HG03139 (cell line): Measurements from ENCODE around the gene NSMF.
"Not testable (repeated sequence)": the region's sequence is repeated elsewhere in the genome, so short reads cannot be mapped to it uniquely, and the experiment has no call there.

Experiments used
- ATAC-seq: cut with Tn5 transposase; IDR thresholded peaks from one replicate; pipeline ENCODE4 v1.9.1; 2021; ENCODE audit not compliant: unreplicated experiment

Gene NSMF

GRCh38 chr9:137459601-137460362, 648 bp upstream of the NSMF start:
- no peak for ATAC-seq

GRCh38 chr9:137458194-137459151, 661 bp downstream of the NSMF start:
- peak; percentile 2 for ATAC-seq

- ATAC-seq = no peak
Observed at GRCh38 chr9:137457406-137458193, 1.5 kb downstream of the NSMF start.

GRCh38 chr9:137456864-137457405, 2.2 kb downstream of the NSMF start:
- no peak for ATAC-seq

- no peak for ATAC-seq
Observed at GRCh38 chr9:137456061-137456863, 2.9 kb downstream of the NSMF start.

- ATAC-seq = no peak
Observed at GRCh38 chr9:137455359-137455991, 3.7 kb downstream of the NSMF start.

- ATAC-seq = no peak
Observed at GRCh38 chr9:137454597-137455358, 4.4 kb downstream of the NSMF start.

- ATAC-seq = no peak
Observed at GRCh38 chr9:137454145-137454596, 5.0 kb downstream of the NSMF start.

- ATAC-seq = peak; percentile 47
Observed at GRCh38 chr9:137453643-137454081, 5.5 kb downstream of the NSMF start.

- ATAC-seq = no peak
Observed at GRCh38 chr9:137452761-137453642, 6.1 kb downstream of the NSMF start.

GRCh38 chr9:137452006-137452760, 7.0 kb downstream of the NSMF start:
- no peak for ATAC-seq

- not testable (repeated sequence) for ATAC-seq
Observed at GRCh38 chr9:137451264-137452005, 7.7 kb downstream of the NSMF start.

- not testable (repeated sequence) for ATAC-seq
Observed at GRCh38 chr9:137450539-137451222, 8.5 kb downstream of the NSMF start.

GRCh38 chr9:137449931-137450538, 9.1 kb downstream of the NSMF start:
- ATAC-seq = no peak
